Stimulated activated CD4-positive, alpha-beta T cell treated with anti-CD3 and anti-CD28 coated beads, Interleukin-12 subunit alpha, Interleukin-12 subunit beta, amount 100 ng/mL, for 4 hours (primary cell): ENCODE measurements around the gene SOCS2.

Experiments used
- DNase-seq: peaks from one replicate; pipeline ENCODE4 v3.0.0-alpha.2; 2020

Gene SOCS2

GRCh38 chr12:93568091-93568490 is 4.4 kb upstream of the SOCS2 start:
- no peak for DNase-seq

- DNase-seq, result no peak
These were observed 3.2 kb upstream of the SOCS2 start for GRCh38 chr12:93569301-93569655.

DNA sequence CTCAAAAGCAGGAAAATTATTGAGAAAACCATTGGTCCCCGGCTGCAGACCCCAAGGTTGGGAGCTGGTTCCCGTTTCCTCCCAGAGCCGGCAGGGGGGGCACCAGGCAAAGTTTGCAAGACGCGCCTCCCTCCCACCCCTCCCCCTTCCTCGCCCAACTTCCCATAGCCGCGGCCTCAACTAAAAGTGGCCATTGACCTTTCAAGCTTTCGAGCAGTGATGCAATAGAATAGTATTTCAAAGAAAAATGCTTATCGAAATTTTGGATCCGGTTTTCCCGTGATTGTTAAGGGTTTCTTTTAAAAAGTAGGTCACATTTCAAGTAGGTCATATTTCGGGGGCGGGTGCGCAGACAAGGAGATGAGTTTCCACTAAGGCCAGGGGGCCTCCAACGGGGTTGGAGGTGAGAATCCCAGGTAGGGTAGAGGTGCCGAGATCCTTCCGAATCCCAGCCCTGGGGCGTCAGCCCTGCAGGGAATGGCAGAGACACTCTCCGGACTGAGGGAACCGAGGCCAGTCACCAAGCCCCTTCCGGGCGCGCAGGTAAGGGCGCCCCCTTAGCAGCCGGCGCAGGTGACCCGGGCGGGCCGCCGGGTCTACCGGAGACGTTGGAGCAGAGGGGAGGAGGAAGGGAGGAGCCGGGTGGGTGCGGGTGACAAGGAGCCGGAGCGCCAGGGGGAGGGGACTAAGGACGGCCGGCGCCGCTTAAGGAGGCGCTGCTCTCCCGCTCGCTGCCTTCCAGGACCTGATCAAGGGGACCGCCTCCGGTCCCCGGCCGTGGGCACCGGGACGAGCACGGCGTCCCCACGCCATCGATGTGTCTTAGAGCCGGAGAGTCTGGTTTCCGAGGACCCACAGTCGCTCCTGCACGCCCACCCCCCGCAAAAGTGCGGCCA is 2.6 kb upstream of the SOCS2 start:
- DNase-seq, result peak; percentile 72

- peak; percentile 89 for DNase-seq
These were observed 1.7 kb upstream of the SOCS2 start for GRCh38 chr12:93570552-93571364.

DNA sequence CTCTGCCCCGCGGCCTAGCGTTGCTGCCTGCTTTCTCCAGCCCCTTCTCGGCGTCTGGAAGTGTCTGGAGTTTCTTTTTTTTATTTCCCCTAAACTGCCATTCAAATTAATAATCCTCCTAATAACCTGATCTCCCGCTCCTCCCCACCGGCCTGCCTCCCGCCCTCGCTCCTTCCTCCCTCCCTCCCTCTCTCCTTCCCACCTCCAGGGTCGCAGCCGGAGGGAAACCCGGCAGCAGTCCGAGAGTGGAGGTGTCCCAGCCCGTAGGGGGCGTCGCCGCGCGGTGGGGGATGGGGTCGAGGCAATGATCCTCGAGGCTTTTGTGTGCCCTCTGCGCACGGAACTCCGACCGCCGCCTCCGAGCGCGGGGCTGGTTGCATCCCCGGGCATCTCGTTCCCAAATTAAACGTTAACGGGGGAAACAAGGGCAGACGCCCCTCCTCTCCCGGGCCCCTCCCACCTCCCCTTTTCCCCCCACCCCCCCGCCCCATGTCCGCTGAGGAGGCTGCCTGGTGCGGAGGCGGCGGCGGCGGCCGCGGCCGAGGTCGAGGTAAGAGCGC is 1.0 kb upstream of the SOCS2 start:
- DNase-seq, result peak; percentile 67

- DNase-seq, result peak; percentile 26
These were observed 457 bp downstream of the SOCS2 start for GRCh38 chr12:93572712-93573551.

DNA sequence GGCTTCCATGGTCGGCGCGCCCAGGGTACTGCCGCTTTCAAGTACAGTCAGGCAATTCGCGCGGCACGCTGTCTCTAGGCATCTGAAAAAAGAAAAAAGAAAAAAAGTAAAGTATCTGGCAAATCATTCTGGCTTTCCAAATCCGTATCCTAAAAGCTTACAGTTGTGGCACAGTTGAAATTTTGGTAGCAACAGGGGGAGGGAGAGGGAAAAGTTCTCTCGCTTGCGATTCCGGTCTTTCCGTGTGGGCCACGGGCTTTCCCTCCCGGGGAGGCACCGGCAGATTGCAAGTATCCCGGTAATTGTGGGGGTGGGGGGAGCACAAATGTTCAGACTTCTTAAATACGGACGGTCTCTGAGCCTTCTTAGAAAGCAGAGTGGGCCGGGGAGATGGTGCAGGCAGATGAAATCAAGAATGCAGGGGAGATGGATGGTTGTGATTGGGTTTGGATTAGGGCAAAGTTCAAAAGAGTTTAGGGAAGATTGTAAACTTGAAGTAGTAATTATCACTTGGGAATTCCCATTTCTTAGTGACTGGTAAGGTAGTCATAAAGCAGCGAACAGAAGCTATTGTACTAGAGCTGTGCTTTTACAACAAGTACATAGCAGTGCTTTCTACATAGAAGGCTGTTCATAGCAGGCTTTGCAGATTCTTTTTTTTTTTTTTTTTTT is 1.2 kb downstream of the SOCS2 start:
- peak; percentile 30 for DNase-seq

DNA sequence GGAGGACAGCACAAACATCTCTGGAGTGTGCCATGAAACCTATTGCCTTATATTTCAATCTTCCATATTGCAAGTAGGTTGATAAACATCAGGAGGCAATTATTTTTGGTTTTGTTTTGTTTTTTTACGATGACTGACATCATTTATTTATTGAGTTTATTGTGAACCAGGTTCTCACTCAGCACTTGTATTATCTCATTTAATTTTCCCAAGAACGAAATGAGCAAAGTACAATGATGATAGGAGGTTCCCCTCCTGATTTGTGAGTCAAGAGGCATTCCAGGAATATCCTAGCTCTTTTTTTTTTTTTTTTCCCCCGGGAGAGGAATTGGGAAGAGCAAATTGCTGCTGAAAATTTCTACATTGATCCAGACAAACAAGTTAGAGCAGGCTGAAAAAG is 4.7 kb downstream of the SOCS2 start:
- no peak for DNase-seq

- no peak for DNase-seq
These were observed 5.7 kb downstream of the SOCS2 start for GRCh38 chr12:93578221-93578620.

- no peak for DNase-seq
These were observed 8.2 kb downstream of the SOCS2 start for GRCh38 chr12:93580682-93581081.

GRCh38 chr12:93581370-93581769 is 8.9 kb downstream of the SOCS2 start:
- DNase-seq, result no peak

- DNase-seq, result no peak
These were observed 9.9 kb downstream of the SOCS2 start for GRCh38 chr12:93582351-93582750.

GRCh38 chr12:93583627-93584392 is 11.3 kb downstream of the SOCS2 start:
- no peak for DNase-seq

DNA sequence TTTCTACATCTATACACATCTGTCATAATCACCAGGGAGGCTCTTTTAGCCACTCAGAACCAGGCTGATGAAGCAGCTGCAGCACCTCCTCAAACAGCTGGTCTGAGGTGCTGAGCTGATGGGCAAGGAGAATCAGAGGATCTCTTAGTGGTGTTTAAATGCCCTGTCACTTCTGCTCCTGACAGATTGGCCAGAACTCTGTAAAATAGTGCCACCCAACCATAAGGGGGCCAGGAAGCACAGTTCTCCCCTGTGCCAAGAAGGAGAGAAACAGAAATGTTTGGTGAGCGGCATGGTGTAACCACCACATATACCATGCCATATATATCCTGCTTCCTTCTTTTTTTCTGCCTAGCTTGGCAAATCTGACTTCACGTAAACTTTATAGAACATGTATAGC is 12.8 kb downstream of the SOCS2 start:
- DNase-seq, result no peak

DNA sequence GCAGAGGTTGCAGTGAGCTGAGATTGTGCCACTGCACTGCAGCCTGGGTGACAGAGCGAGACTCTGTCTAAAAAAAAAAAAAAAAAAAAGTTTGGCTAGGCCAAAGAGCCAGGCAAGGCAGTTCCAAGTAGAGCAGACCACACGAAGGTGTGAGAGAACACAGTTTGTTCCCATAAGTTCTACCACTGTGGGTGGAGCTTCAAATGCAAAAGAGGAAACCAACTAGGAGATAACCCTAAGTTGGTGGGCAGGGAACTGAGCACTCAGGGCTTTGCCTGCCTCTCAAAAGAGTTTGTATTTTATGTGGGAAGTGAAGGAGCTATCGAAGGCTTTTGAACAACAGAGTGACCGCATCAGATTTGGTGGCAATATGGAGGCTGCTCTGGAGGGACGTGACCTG is 15.1 kb downstream of the SOCS2 start:
- DNase-seq, result no peak

- no peak for DNase-seq
These were observed 16.6 kb downstream of the SOCS2 start for GRCh38 chr12:93589081-93589480.

DNA sequence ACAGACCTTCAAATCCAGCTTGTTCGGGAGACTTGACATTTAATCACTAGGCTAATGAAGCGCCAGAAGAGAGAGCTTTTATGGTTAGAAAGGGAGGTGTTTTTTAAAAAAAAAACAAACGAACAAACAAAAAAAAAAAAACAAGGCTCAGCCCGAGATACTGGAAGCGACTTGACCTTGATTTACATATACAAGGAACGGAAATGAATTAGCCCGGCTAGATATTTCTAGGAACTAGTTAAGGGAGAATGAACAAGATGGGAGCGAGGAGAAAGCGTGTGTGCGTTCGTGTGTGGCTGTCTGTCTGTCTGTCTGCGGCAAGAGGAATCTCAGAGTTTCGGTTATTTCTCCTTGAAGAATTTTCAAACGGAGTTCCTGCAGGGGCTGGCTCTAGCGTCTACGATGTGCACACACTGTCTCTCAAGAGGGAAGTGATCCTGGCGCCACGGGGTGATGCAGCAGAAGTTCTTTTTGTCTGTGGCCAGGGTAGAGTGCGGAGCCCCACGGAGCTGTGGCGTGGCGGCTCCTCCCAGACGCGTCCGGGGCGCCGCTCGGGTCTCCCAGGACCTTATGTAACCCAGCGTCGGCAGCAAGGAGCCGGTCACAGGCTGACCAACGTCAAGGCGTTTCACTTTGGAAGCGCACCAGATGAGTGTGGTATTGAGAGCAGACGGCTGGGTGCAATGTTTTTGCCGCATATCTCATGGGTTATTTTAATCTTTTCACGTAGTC is 18.8 kb downstream of the SOCS2 start:
- DNase-seq, result peak; percentile 18

DNA sequence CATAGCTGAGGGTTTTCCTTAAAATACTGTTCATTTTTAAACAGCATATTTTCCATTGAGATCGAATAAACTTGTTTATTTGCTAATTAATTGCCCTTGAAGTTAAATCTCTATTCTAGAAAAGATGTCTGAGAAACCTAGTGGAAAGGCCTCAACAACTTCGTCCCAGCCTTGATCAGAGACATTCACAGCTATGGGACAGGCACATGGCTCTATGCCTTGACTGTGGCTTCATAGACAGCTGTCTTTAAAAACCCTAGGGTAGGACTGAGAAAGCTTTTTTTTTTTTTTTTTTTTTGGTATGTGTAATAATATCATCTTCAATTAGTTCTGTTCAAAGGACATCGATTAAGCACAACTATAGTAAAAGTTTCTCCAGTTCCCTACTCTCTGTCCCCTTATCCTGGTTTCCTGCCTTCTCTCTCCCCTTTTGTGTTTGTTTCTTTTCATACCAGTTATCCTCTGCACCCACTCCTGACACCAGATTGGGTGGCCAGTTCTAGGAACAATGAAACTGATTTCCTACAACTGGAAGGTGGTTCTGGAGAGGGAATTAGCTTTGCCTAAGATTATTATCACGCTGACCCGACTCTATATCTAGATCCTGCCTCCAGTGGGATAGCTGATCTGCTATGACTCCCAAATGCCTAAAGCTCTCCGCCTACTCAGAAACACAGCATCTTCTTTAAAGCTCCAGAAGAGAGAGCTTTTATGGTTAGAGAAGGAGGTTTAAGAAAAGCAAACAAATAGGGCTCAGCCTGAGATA is 20.3 kb downstream of the SOCS2 start:
- DNase-seq, result no peak

GRCh38 chr12:93593843-93594242 is 21.4 kb downstream of the SOCS2 start:
- no peak for DNase-seq

GRCh38 chr12:93594766-93595311 is 22.4 kb downstream of the SOCS2 start:
- no peak for DNase-seq
